Right lobe of liver (tissue), 4 donors: ENCODE measurements around the gene BLACAT1.

Experiments
- CTCF ChIP-seq, 4 donors: fragments of 200-600 bp in 3 of 4; fragments of 450-650 bp in 1 of 4; IDR thresholded peaks; one replicate each; pipeline versions ENCODE4 v1.5.1 to v1.8.0; 2016 to 2022; ENCODE audit warnings: antibody characterized with exemption in 4 of 4, mild to moderate bottlenecking in 2 of 4
- POLR2A ChIP-seq: fragments of 450-650 bp; IDR thresholded peaks from one replicate; pipeline ENCODE4 v1.6.1; 2017; ENCODE audit warnings: antibody characterized with exemption, mild to moderate bottlenecking
- donor health status: DM: no; HTN: no; CAD: no.
- donor health status: DM: no; HTN: no; CAD: no.
- donor health status: DM: no; HTN: yes; CAD: no.

- TF ChIP-seq POLR2A (no peak), CTCF (IDR thresholded peaks at IDR 0.05) (no peak)
Measured at GRCh38 chr1:205456383-205456867, 580 bp upstream of the BLACAT1 start.
